ENCODE data around the gene UST.
"Not testable (repeated sequence)": the region's sequence is repeated elsewhere in the genome, so short reads cannot be mapped to it uniquely, and the experiment has no call there.

UST gene

DNA sequence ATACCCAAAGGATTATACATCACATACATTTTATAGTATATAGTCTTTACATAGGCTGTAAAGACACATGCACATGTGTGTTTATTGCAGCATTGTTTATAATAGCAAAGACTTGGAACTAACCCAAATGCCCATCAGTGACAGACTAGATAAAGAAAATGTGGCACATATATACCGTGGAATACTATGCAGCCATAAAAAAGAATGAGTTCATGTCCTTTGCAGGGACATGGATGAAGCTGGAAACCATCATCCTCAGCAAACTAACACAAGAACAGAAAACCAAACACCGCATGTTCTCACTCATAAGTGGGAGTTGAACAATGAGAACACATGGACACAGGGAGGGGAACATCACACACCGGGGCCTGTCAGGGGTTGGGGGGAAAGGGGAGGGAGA is 231.5 kb downstream of the UST start:
- not testable (repeated sequence) for DNase-seq (ENCODE audit: low read depth)

DNA sequence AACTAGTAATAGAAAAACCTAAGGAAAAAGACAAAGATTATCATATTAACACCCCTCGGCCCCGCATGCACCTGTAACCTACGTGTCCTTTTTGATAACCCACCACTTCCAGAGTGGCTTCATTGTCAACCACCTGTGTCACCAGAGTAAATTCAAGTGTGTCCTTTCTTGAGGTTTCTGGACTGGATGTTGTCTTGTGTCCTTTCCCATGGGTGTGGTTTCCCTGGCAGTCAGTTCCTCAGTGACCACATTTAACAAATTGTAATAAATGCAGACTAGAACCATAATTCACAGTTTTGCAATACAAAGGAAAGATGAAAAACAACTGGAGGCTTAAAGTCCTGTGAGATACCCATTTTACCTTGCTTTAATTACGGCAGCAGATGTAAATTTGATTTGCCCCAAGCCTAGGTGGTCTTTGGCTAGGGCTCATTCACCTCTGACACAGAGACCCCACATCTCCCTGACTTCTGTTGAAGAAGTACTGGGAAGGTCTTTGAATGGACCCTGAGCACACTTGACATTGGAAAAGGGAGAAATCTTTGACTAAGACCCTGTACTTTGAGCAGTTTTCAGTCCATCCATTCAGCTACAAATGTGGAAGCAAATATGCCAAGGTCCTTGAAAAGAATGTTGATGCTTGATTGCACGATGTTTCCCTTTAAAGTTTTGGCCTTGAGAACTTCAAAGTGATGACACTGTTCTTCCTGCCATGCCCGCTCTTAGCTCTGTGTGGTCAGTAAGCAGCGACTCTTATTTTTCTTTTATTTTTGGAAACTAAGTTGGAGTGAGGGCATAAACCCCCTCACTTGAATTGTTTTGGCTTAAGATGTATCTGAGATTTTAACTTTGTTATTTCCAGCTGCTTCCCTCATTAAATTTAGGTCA is 232.4 kb downstream of the UST start:
- no peak for DNase-seq (ENCODE audit: low read depth)

DNA sequence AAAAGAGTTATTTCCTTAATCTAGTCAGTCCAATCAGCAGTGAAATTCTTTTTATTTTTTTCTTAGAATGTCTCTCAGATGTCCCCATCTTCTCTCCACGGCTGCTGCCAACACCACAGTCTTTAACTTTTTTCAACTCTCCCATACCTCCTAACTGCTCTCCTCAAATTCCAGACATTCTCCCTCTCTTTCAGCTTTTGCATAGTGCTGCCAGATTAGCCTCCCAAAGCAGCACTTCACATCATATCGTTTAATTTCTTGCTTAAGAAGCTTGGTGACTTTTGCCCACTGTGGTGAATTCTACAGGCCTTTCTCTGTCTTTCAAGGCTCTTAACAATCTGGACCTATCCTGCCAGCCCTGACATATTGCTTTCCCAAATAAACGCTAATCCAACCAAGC is 233.4 kb downstream of the UST start:
- no peak for DNase-seq (ENCODE audit: low read depth)

- no peak for DNase-seq (ENCODE audit: low read depth)
These were observed 234.7 kb downstream of the UST start for GRCh38 chr6:148981515-148981914.

DNA sequence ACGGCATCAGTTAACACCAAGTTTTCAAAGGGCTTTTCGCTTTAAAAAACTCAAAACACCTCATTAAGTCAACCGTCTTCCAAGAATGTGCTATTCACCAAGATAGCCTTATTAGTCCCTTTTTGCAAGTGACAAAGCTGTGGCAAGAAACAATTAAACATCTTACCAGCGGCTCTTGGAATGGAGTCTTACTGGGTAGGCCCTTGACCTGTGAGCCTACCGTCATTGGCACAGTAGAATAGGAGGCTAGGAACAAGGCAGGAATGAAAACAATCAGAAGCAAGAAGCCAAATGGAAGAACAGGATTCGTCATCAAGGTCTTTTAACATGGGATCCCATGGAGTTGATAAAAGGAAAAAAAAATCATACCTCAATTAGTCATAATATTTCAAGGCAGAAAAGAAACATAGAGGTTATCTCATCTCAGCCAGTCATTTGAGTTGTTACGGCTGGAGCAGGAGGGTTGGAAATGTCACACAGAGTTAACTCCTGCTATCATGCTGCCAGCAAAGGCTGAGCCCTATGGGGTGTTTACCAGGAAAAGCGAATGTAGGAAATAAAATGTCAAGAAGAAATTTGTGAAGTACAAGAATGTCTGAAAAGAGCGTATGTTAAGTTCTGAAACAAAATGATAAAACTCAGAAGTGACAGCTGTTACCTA is 236.4 kb downstream of the UST start:
- DNase-seq (ENCODE audit: low read depth): no peak

GRCh38 chr6:148983966-148984365 is 237.1 kb downstream of the UST start:
- no peak for DNase-seq (ENCODE audit: low read depth)

- no peak for DNase-seq (ENCODE audit: low read depth)
These were observed 237.8 kb downstream of the UST start for GRCh38 chr6:148984531-148985056.

GRCh38 chr6:148985499-148985898 is 238.7 kb downstream of the UST start:
- DNase-seq (ENCODE audit: low read depth): no peak

GRCh38 chr6:148986608-148987007 is 239.8 kb downstream of the UST start:
- no peak for DNase-seq (ENCODE audit: low read depth)

DNA sequence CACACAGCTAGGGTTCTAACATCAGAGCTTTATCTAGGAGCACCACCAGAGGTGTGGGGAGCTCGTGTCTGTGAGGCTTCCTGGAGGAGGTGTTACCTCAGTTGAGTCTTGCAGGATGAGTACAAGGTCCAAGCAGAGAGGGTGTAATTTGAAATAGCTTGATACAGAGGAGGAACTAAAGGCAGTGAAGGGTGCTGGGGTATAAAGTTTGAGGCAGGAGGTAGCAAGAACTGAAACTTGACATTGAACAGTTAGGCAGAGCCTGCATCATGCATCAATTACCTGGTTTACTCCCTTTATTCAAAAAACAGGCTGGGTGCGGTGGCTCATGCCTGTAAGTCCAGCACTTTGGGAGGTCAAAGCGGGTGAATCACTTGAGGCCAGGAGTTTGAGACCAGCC is 241.2 kb downstream of the UST start:
- no peak for DNase-seq (ENCODE audit: low read depth)

- DNase-seq (ENCODE audit: low read depth): no peak
These were observed 242.8 kb downstream of the UST start for GRCh38 chr6:148989585-148989984.

DNA sequence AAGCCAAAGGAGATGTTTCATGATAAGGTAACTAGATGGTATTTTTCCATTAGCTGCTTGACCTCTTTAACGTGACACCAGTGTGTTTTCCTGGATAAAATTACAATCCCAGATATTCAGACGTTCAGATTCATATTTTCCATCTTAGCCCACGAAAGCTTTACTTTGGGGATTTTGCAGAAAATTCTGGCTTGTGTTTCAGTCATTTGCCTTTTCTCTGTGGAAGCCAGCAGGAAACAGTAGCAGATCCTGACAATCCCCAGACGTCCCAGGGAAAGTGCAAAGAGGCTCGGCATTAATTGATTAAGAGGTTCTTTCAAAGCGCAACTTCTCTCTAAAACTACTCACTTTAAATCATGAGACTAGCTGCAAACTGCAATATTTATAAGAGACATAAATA is 243.6 kb downstream of the UST start:
- no peak for DNase-seq (ENCODE audit: low read depth)

DNA sequence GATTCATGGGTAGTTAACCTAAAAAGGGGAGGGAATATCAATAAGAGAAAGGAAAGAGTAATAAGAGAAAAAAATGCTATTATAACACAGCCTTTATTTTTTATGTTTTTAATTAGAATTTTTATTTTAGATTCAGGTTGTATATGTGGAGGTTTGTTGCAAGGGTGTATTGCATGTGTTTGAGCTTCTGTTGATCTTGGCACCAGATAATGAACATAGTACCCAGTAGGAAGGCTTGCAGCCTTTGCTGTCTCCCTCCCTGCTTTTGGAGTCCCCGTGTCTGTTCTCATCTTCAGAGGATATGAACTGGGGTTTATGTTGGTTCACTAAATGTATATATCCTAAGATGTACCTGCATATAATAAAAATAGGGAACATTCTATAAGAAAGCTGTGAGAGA is 250.0 kb downstream of the UST start:
- no peak for DNase-seq (ENCODE audit: low read depth)

- DNase-seq (ENCODE audit: low read depth): no peak
These were observed 251.0 kb downstream of the UST start for GRCh38 chr6:148997865-148998264.

- no peak for DNase-seq (ENCODE audit: low read depth)
These were observed 251.9 kb downstream of the UST start for GRCh38 chr6:148998704-148999103.

GRCh38 chr6:148999501-148999900 is 252.7 kb downstream of the UST start:
- DNase-seq (ENCODE audit: low read depth): no peak

GRCh38 chr6:148999929-149000468 is 253.2 kb downstream of the UST start:
- DNase-seq (ENCODE audit: low read depth): no peak

DNA sequence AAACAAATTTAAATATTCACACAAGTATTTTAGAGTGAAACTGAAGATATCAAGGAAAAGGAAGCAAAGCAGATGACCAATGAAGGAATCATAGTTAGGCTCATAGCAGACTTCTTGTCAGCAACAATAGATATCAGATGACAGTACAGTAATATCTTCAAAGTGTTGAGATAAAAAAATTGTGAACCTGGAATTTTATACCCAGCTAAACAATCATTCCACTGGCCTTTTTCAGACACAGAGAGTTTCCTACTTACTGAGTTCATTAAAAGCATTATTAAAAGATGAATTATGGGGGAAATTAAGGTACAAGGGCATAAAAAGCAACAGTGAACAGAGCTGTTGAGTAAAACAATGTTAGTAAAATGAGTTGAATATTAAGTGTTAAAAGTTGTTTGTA is 254.6 kb downstream of the UST start:
- no peak for DNase-seq (ENCODE audit: low read depth)

- no peak for DNase-seq (ENCODE audit: low read depth)
These were observed 256.7 kb downstream of the UST start for GRCh38 chr6:149003560-149003959.

- no peak for DNase-seq (ENCODE audit: low read depth)
These were observed 257.8 kb downstream of the UST start for GRCh38 chr6:149004664-149005063.

DNA sequence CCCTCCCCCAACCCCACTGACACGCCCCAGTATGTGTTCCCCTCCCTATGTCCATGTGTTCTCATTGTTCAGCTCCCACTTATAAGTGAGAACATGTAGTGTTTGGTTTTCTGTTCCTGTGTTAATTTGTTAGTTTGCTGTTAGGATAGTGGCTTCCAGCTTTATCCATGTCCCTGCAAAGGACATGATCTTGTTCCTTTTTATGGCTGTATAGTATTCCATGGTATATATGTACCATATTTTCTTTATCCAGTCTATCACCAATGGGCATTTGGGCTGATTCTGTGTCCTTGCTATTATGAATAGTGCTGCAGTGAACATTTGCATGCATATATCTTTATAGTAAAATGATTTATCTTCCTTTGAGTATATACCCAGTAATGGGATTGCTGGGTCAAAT is 259.4 kb downstream of the UST start:
- DNase-seq (ENCODE audit: low read depth): not testable (repeated sequence)

GRCh38 chr6:149006671-149007070 is 259.8 kb downstream of the UST start:
- no peak for DNase-seq (ENCODE audit: low read depth)

DNA sequence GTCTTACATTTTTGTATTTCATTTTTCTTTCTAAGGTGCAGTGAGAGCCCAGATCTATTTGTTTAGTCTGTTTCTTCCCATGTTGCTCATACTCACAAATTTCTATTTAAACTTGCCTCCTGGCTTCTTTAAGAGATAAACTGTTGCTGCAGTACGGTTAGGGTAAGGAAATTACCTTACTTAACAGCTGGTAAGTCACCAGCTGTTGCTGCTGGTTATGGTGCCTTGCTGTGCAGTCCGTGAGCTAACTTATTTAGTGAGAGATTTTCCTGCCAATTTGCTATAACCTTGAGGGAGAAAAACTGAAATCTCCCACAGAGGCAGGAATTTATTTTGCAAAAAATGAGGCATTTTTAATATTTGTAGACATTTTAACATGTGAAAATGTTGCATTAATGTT is 261.0 kb downstream of the UST start:
- no peak for DNase-seq (ENCODE audit: low read depth)

All from T-helper 22 cell (primary cell).